HCT116 (cell line): ENCODE results near the gene RALGPS2.

Experiments
- ATF3 ChIP-seq: IDR thresholded peaks from 2 replicates; pipeline ENCODE4 v1.6.1; 2012
- CTCF ChIP-seq, 3 experiments: fragments of 200-600 bp in 1 of 3; sonication (generic) in 1 of 3; IDR thresholded peaks in 2 of 3; conservative IDR thresholded peaks in 1 of 3; 2 replicates each; pipeline ENCODE4 v1.5.1; 2012 to 2017; ENCODE audit warnings: low read depth in 2 of 3, low read length in 2 of 3, antibody characterized with exemption in 1 of 3, borderline replicate concordance in 1 of 3, control low read depth in 1 of 3, mild to moderate bottlenecking in 1 of 3, mixed read lengths in 1 of 3, mixed run types in 1 of 3, moderate library complexity in 1 of 3; ENCODE audit not compliant: insufficient read depth in 1 of 3
- EZH2 ChIP-seq: fragments of 200-600 bp; sonication (generic); IDR thresholded peaks from 2 replicates; pipeline ENCODE4 v1.6.1; 2017; ENCODE audit warnings: antibody characterized with exemption, mixed run types
- EZH2phosphoT487 ChIP-seq: fragments of 200-600 bp; IDR thresholded peaks from 2 replicates; pipeline ENCODE4 v1.6.1; 2018; ENCODE audit warnings: antibody characterized with exemption, borderline replicate concordance
- JUND ChIP-seq: IDR thresholded peaks from 2 replicates; pipeline ENCODE4 v1.6.1; 2012
- POLR2A ChIP-seq: IDR thresholded peaks from 2 replicates; pipeline ENCODE4 v1.7.0; 2011; ENCODE audit warnings: borderline replicate concordance; ENCODE audit not compliant: insufficient read depth, insufficient read length; ENCODE audit errors: extremely low read depth
- POLR2AphosphoS5 ChIP-seq: IDR thresholded peaks from 2 replicates; pipeline ENCODE4 v1.6.1; 2011; ENCODE audit warnings: mild to moderate bottlenecking, low read depth, low read length, moderate library complexity
- RAD21 ChIP-seq: IDR thresholded peaks from 2 replicates; pipeline ENCODE4 v1.6.1; 2012; ENCODE audit warnings: low read depth, mild to moderate bottlenecking
- SP1 ChIP-seq: IDR thresholded peaks from 2 replicates; pipeline ENCODE4 v1.6.1; 2012; ENCODE audit warnings: low read depth
- SRF ChIP-seq: IDR thresholded peaks from 2 replicates; pipeline ENCODE4 v1.6.1; 2012; ENCODE audit warnings: low read depth
- ZFX ChIP-seq: fragments of 450-650 bp; IDR thresholded peaks from 2 replicates; pipeline ENCODE4 v1.6.1; 2017

- TF ChIP-seq SRF (no peak), CTCF (IDR thresholded peaks at IDR 0.05 in 2 of 3, conservative IDR thresholded peaks at IDR 0.05 in 1 of 3; ENCODE audit: borderline replicate concordance in 1 of 3, insufficient read depth in 1 of 3, low read depth in 2 of 3, low read length in 2 of 3) (no peak), EZH2 (no peak), EZH2phosphoT487 (no peak), POLR2A (no peak), RAD21 (no peak), ATF3 (no peak), SP1 (no peak), ZFX (no peak), JUND (no peak), POLR2AphosphoS5 (no peak)
Observed at GRCh38 chr1:178919581-178919980, 194.5 kb downstream of the RALGPS2 start.
